Omental fat pad (tissue), 4 donors: ENCODE data around the gene GJB1. TPM values are rescaled to one million over a fixed set of nuclear protein-coding genes. Genes with fewer than 3 reads are reported as not detected.

Source experiments
- ATAC-seq: fragments of 150-250 bp; one replicate; pipeline ENCODE4 v1.9.1; 2016; ENCODE audit warnings: mild to moderate bottlenecking, moderate library complexity; ENCODE audit not compliant: low FRiP score
- DNase-seq: peaks from one replicate; pipeline ENCODE4 v3.0.0-alpha.2; 2019; ENCODE audit warnings: low spot score
- total RNA-seq, 4 donors: library from RNA; depleted of rRNA; stranded (reverse); fragments of >200 nt; gene quantifications; one replicate each; pipeline ENCODE4 v1.1.0, GENCODE V29; 2016
- TF ChIP-seq, protein P1 (sequence below), 3 donors: fragments of 450-650 bp; IDR thresholded peaks; one replicate each; pipeline ENCODE4 v1.5.1; 2016 to 2017; ENCODE audit warnings: antibody characterized with exemption in 3 of 3, mild to moderate bottlenecking in 3 of 3, moderate library complexity in 2 of 3

The GJB1 gene
- total RNA-seq, 4 donors from 2014 or later = 0.31 TPM; not detected in 3

DNA sequence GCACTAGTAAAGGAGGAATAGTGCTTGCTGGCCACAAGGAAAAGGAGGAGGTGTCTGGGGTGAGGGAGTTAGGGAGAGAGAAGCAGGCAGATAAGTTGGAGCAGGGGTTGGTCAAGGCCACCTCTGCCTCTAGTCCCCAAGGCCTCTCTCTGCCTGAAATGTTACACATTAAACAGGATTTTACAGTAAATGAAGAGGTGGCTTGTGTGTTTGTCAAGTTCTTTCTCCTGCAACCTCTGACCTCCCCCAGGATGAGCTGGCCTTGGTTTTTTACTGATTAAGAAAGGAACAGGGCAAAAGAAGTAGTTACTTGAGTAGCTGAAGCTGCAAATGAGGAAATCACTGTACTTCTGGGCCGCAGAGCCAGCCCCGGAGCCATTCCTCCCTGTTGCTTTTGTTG, 2.0 kb downstream of the GJB1 start:
- no peak for ATAC-seq
- no peak for DNase-seq

DNA sequence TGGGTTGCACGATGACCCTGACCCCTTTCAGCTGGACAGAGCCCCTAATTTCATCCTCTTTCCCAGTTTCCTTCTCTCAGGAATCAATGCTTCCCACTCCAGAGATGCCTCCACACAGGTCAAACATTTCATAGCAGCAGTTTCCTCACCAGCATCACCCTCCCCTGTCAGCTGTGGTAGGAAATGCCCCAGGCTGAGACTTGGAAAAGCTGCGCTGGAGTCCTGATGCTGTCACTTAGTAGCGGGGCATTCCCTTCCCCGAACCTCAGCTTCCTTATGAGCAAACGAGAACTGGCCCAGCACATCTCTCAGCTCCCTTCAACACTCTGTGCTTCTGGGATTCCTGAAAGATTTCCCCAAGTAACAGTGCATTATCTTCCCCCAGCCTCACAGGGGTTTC, 2.7 kb downstream of the GJB1 start:
- no peak for ATAC-seq
- no peak for DNase-seq
- TF ChIP-seq, protein P1, sequence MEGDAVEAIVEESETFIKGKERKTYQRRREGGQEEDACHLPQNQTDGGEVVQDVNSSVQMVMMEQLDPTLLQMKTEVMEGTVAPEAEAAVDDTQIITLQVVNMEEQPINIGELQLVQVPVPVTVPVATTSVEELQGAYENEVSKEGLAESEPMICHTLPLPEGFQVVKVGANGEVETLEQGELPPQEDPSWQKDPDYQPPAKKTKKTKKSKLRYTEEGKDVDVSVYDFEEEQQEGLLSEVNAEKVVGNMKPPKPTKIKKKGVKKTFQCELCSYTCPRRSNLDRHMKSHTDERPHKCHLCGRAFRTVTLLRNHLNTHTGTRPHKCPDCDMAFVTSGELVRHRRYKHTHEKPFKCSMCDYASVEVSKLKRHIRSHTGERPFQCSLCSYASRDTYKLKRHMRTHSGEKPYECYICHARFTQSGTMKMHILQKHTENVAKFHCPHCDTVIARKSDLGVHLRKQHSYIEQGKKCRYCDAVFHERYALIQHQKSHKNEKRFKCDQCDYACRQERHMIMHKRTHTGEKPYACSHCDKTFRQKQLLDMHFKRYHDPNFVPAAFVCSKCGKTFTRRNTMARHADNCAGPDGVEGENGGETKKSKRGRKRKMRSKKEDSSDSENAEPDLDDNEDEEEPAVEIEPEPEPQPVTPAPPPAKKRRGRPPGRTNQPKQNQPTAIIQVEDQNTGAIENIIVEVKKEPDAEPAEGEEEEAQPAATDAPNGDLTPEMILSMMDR (IDR thresholded peaks at IDR 0.05) = no peak

More for the DNA sequence above, 2.0 kb downstream of the GJB1 start:
- TF ChIP-seq, protein P1 (IDR thresholded peaks at IDR 0.05) = no peak

DNA sequence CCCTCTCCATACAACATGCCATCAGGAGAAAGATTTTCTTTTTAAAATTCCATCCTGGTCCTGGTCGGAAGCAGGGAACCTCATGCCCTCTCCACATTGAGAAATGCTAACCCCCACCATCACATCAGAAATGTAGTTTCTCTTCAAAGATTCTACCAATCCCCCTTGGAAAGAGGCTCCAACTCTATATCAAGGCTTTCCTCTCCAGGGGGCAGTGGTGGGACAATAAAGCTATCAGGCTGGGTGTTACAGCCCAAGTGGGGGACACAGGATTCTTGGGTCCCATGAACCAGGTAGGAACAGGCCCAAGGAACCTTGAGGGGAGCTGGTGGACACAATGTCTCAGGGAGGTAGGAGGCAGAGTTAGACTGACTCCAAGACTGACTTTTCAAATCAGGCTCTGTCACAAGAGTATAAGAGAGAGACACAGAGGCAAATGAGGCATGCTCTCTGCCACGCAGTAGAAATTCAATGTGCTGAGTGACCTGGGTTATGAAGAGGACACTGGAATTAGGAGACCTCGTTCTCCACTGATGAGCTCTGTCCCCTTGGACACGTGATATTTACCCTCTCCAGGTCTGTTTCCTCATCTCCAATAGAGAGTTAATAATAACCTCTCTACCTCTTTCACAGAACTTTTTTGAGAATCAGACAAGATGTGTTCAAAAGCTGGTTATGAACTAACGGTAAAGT, 4.5 kb downstream of the GJB1 start:
- DNase-seq (no peak), ATAC-seq (no peak)
- TF ChIP-seq, protein P1 (IDR thresholded peaks at IDR 0.05) = no peak

DNA sequence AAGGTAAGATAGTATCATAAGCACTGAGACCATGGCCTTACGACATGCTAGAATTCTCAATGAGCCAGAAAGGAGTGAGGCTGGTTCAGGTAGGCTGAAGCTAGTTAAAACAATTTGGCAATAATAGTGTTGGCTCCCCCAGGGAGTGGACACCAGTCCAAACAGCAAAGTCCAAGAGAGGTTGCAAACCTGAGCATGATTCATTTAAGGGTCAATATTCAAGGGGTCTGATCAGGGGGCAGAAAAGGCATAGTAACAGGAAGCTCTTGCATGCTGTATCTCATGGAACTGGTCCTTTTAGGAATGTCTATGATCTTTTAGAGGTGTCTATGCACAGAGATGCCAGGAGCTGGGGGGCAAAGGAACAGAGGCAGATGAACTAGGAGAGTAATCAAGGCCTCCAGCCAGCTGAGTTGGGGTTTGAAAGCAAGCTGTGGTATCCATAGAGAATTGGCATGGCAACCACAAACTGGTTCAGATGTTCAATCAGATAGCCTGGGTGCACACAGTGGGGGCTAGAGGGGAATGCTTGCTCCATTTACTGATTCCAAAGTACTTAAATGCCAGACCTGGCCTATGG, 5.1 kb downstream of the GJB1 start:
- ATAC-seq (no peak), DNase-seq (no peak)
- TF ChIP-seq, protein P1 (IDR thresholded peaks at IDR 0.05) = no peak

DNA sequence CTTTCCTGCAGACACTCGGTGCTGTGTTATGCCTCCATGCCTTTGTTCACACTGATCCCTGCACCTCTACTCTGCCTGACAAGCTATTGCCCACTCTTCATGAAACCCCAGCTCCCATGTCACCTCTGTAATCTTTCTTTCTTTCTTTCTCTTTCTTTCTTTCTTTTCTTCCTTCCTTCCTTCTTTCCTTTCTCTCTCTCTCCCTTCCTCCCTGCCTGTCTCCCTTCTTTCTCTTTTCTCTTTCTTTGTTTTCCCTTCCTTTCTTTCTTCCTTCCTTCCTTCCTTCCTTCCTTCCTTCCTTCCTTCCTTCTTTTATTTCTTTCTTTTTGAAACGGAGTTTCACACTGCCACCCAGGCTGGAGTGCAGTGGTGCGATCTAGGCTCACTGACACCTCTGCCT, 12.5 kb downstream of the GJB1 start:
- TF ChIP-seq, protein P1 (IDR thresholded peaks at IDR 0.05) = no peak
- ATAC-seq = no peak
- DNase-seq = no peak

DNA sequence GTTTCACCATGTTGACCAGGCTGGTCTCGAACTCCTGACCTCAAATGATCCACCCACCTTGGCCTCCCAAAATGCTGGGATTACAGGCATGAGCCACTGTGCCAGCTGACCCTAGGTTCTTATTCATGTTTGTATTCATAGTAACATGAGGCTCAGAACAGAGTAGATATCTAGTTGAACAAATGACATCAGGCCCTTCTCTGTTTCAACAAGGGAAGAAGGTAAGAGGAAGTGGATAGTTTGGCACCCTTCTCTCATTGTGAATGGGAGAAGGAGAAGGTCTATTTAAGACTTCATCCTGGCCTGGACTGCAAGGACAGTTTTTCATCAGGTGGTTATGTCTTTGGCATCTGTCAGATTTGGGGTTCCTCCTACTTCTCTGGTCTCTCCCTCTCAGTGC, 13.8 kb downstream of the GJB1 start:
- no peak for ATAC-seq
- TF ChIP-seq, protein P1 (IDR thresholded peaks at IDR 0.05) = no peak
- no peak for DNase-seq

DNA sequence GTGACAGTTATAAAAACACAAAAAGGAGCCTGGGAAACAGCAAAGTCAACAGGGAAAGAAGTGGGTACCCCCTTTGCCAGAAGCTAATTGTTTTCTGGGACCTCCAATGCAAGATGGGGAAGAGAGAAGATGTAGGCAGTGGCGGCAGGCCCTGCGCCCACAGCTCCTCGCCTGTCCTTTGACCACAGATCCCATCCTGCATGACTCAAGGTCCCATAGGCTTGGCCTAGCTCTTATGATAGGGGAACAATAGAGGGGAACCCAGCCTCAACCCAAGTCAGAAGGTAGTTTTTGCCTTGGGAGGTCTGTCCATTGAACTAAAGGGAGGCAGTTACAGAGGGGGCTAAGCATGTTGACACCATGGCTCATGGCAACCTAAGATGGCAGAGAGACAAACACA, 16.8 kb downstream of the GJB1 start:
- no peak for DNase-seq
- ATAC-seq = no peak

More for the DNA sequence above, 16.8 kb downstream of the GJB1 start:
- TF ChIP-seq, protein P1 (IDR thresholded peaks at IDR 0.05) = no peak
